Gastroesophageal sphincter (tissue), 4 donors: ENCODE results near the gene PTH2R. TPM values are rescaled to one million over a fixed set of nuclear protein-coding genes. Genes with fewer than 3 reads are reported as not detected.

Experiments
- ATAC-seq: fragments of 150-250 bp; one replicate; pipeline ENCODE4 v1.9.1; 2016; ENCODE audit warnings: mild to moderate bottlenecking, moderate library complexity
- H3K27ac ChIP-seq, 4 donors: fragments of 200-600 bp; sonication (generic) in 3 of 4; 1 replicate in 3 of 4; 2 replicates in 1 of 4; pipeline ENCODE4 v1.5.1; 2016 to 2019
- H3K27me3 ChIP-seq: fragments of 200-600 bp; sonication (generic); one replicate; pipeline ENCODE4 v1.5.1; 2019
- H3K36me3 ChIP-seq, 2 donors: fragments of 200-600 bp; sonication (generic); one replicate each; pipeline ENCODE4 v1.5.1; 2019; ENCODE audit warnings: control low read depth in 1 of 2
- H3K4me1 ChIP-seq, 3 donors: fragments of 200-600 bp; sonication (generic); 1 replicate in 2 of 3; 2 replicates in 1 of 3; pipeline ENCODE4 v1.5.1; 2016 to 2019; ENCODE audit warnings: control low read depth in 2 of 3
- H3K4me3 ChIP-seq, 2 donors: fragments of 200-600 bp; sonication (generic); one replicate each; pipeline ENCODE4 v1.5.1; 2019; ENCODE audit warnings: mild to moderate bottlenecking in 1 of 2, moderate library complexity in 1 of 2
- H3K9me3 ChIP-seq, 3 donors: fragments of 200-600 bp; sonication (generic); one replicate each; pipeline ENCODE4 v1.5.1; 2017 to 2019; ENCODE audit warnings: control low read depth in 2 of 3
- CTCF ChIP-seq, 4 experiments: fragments of 200-600 bp in 2 of 4; fragments of 450-650 bp in 2 of 4; sonication (generic) in 1 of 4; IDR thresholded peaks; one replicate each; pipeline ENCODE4 v1.5.1; 2017 to 2019; ENCODE audit warnings: antibody characterized with exemption in 4 of 4, mild to moderate bottlenecking in 2 of 4, moderate library complexity in 2 of 4
- EP300 ChIP-seq: sonication (generic); formaldehyde crosslinking; IDR thresholded peaks from one replicate; pipeline ENCODE4 v1.6.1; 2017; ENCODE audit warnings: antibody characterized with exemption, mild to moderate bottlenecking
- POLR2A ChIP-seq, 2 donors: fragments of 450-650 bp; IDR thresholded peaks; one replicate each; pipeline ENCODE4 v1.6.1; 2017; ENCODE audit warnings: antibody characterized with exemption in 2 of 2, mild to moderate bottlenecking in 2 of 2, moderate library complexity in 1 of 2
- POLR2AphosphoS5 ChIP-seq: sonication (generic); formaldehyde crosslinking; IDR thresholded peaks from one replicate; pipeline ENCODE4 v1.6.1; 2017; ENCODE audit warnings: antibody characterized with exemption
- WGBS, 2 donors: methylation state at CpG; one replicate each; pipeline ENCODE4 v1.1.5; 2018; ENCODE audit warnings: low coverage in 1 of 2; 5-methylcytosine and 5-hydroxymethylcytosine counted together
- total RNA-seq, 4 donors: library from RNA; depleted of rRNA; stranded (reverse); fragments of >200 nt; gene quantifications; one replicate each; pipeline ENCODE4 v1.1.0, GENCODE V29; 2016

Gene PTH2R
- total RNA-seq, 4 donors from 2014 or later, result 0.62 TPM; not detected in 3

- Histone ChIP-seq H3K36me3 (no peaks in the 10 kb centered on the region), H3K27ac (no peak overlapping the region), H3K4me1 (no peaks in the 10 kb centered on the region), H3K27me3 (peaks cover 8% of the 10 kb centered on the region), H3K9me3 (peaks cover 0 to 12% (median 0%) of the 10 kb centered on the region in 3 donors), H3K4me3 (no peak overlapping the region)
- TF ChIP-seq CTCF (IDR thresholded peaks at IDR 0.05), result no peak
- TF ChIP-seq POLR2AphosphoS5, result no peak
- TF ChIP-seq EP300, result no peak
- TF ChIP-seq POLR2A (IDR thresholded peaks at IDR 0.05), result no peak
- no peak for ATAC-seq
- 14 to 15% methylated on average over 2 of the region's 2 CpGs for WGBS, 2 donors
Observed at GRCh38 chr2:208489687-208490086, 83.1 kb downstream of the PTH2R start.

- peaks cover 8% of the 10 kb centered on the region for H3K27me3 ChIP-seq
- 27 to 47% methylated on average over 2 of the region's 2 CpGs for WGBS, 2 donors
- H3K36me3 ChIP-seq, result no peaks in the 10 kb centered on the region
- TF ChIP-seq EP300, result no peak
- TF ChIP-seq POLR2A (IDR thresholded peaks at IDR 0.05), result no peak
- no peak for TF ChIP-seq CTCF (IDR thresholded peaks at IDR 0.05)
- no peaks in the 10 kb centered on the region for H3K4me1 ChIP-seq
- peaks cover 0 to 12% (median 0%) of the 10 kb centered on the region in 3 donors for H3K9me3 ChIP-seq
- no peak for ATAC-seq
- no peak overlapping the region for H3K27ac ChIP-seq
- H3K4me3 ChIP-seq, result no peak overlapping the region
Observed at GRCh38 chr2:208490492-208490891, 83.9 kb downstream of the PTH2R start.

- Histone ChIP-seq H3K27ac (no peak overlapping the region), H3K27me3 (peaks cover 8% of the 10 kb centered on the region), H3K9me3 (peaks cover 0 to 12% (median 0%) of the 10 kb centered on the region in 3 donors), H3K4me1 (no peaks in the 10 kb centered on the region), H3K36me3 (no peaks in the 10 kb centered on the region), H3K4me3 (no peak overlapping the region)
- 33 to 75% methylated on average over 1 of the region's 2 CpGs for WGBS, 2 donors
- TF ChIP-seq CTCF (IDR thresholded peaks at IDR 0.05), result no peak
- TF ChIP-seq EP300, result no peak
- no peak for TF ChIP-seq POLR2AphosphoS5
- TF ChIP-seq POLR2A (IDR thresholded peaks at IDR 0.05), result no peak
- no peak for ATAC-seq
Observed at GRCh38 chr2:208491641-208492040, 85.0 kb downstream of the PTH2R start.

- 48 to 68% methylated on average over 3 of the region's 3 CpGs for WGBS, 2 donors
- no peaks in the 10 kb centered on the region for H3K36me3 ChIP-seq
Observed at GRCh38 chr2:208492069-208492468, 85.5 kb downstream of the PTH2R start.

More at GRCh38 chr2:208492069-208492468, 85.5 kb downstream of the PTH2R start:
- no peaks in the 10 kb centered on the region for H3K4me1 ChIP-seq
- no peak overlapping the region for H3K4me3 ChIP-seq
- ATAC-seq, result no peak
- H3K27me3 ChIP-seq, result peaks cover 8% of the 10 kb centered on the region
- H3K9me3 ChIP-seq, result peaks cover 0 to 9% (median 0%) of the 10 kb centered on the region in 3 donors
- no peak for TF ChIP-seq POLR2AphosphoS5
- no peak for TF ChIP-seq EP300
- TF ChIP-seq CTCF (IDR thresholded peaks at IDR 0.05), result no peak
- TF ChIP-seq POLR2A (IDR thresholded peaks at IDR 0.05), result no peak
- H3K27ac ChIP-seq, result no peak overlapping the region
